ENCODE data around the gene ZNF474.

DNA sequence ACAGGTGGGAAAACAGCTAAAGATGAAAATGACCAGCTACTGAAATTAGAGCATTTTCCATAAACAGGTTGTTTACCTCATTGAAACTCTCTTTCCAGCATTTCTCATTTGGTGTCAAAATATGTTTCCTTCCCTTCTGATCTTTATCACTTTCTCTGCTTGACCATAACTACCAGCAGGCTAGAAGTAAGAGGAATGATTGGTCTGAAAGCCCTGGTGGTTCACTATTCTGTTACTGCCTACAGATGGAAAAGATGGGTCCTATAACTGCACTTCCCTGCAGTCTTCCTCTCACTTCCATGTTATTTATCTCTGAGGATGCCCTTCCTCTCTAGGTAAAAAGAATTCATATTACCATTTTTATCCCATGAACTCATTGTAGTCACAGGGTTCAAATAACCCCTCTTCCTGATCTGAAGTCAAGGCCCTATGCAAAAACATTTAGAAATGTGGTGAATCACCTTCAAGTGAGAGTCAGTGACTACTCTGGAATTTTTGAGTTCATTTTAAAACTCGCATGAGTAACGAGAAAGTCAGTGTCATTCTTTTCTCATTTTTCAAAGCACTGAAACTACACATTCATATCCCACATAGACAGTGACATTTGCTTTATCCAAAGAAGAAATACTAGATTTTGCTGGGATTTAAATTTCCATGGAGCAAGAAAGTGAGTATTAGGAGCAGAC is 51.7 kb downstream of the ZNF474 start:
- no peak for TF ChIP-seq EZH2 (IDR thresholded peaks at IDR 0.05; ENCODE audit: borderline replicate concordance, insufficient read depth, low read depth, low read length, poor library complexity, severe bottlenecking)
- TF ChIP-seq, protein P1, sequence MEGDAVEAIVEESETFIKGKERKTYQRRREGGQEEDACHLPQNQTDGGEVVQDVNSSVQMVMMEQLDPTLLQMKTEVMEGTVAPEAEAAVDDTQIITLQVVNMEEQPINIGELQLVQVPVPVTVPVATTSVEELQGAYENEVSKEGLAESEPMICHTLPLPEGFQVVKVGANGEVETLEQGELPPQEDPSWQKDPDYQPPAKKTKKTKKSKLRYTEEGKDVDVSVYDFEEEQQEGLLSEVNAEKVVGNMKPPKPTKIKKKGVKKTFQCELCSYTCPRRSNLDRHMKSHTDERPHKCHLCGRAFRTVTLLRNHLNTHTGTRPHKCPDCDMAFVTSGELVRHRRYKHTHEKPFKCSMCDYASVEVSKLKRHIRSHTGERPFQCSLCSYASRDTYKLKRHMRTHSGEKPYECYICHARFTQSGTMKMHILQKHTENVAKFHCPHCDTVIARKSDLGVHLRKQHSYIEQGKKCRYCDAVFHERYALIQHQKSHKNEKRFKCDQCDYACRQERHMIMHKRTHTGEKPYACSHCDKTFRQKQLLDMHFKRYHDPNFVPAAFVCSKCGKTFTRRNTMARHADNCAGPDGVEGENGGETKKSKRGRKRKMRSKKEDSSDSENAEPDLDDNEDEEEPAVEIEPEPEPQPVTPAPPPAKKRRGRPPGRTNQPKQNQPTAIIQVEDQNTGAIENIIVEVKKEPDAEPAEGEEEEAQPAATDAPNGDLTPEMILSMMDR (IDR thresholded peaks at IDR 0.05), result no peak

Measured in B cell (primary cell).